ENCODE measurements around the gene PTPN3.

The PTPN3 gene

GRCh38 chr9:109454041-109454440 lies 44.1 kb downstream of the PTPN3 start:
- no peak for DNase-seq (ENCODE audit: low read depth)

- no peak for DNase-seq (ENCODE audit: low read depth)
Observed at GRCh38 chr9:109453210-109453842, 44.8 kb downstream of the PTPN3 start.

GRCh38 chr9:109452761-109453160 lies 45.3 kb downstream of the PTPN3 start:
- DNase-seq (ENCODE audit: low read depth) = no peak

GRCh38 chr9:109451311-109452025 lies 46.6 kb downstream of the PTPN3 start:
- no peak for DNase-seq (ENCODE audit: low read depth)

- DNase-seq (ENCODE audit: low read depth) = no peak
Observed at GRCh38 chr9:109450346-109450745, 47.8 kb downstream of the PTPN3 start.

GRCh38 chr9:109449036-109449798 lies 48.9 kb downstream of the PTPN3 start:
- DNase-seq (ENCODE audit: low read depth) = no peak

GRCh38 chr9:109448223-109448622 lies 49.9 kb downstream of the PTPN3 start:
- no peak for DNase-seq (ENCODE audit: low read depth)

- DNase-seq (ENCODE audit: low read depth) = no peak
Observed at GRCh38 chr9:109447329-109448076, 50.6 kb downstream of the PTPN3 start.

- DNase-seq (ENCODE audit: low read depth) = no peak
Observed at GRCh38 chr9:109444771-109445320, 53.3 kb downstream of the PTPN3 start.

- no peak for DNase-seq (ENCODE audit: low read depth)
Observed at GRCh38 chr9:109442716-109443115, 55.4 kb downstream of the PTPN3 start.

- no peak for DNase-seq (ENCODE audit: low read depth)
Observed at GRCh38 chr9:109441296-109441695, 56.8 kb downstream of the PTPN3 start.

GRCh38 chr9:109440797-109441287 lies 57.3 kb downstream of the PTPN3 start:
- peak; percentile 2 for DNase-seq (ENCODE audit: low read depth)

GRCh38 chr9:109440117-109440515 lies 58.0 kb downstream of the PTPN3 start:
- no peak for DNase-seq (ENCODE audit: low read depth)

GRCh38 chr9:109439378-109440116 lies 58.6 kb downstream of the PTPN3 start:
- no peak for DNase-seq (ENCODE audit: low read depth)

GRCh38 chr9:109437286-109437685 lies 60.8 kb downstream of the PTPN3 start:
- no peak for DNase-seq (ENCODE audit: low read depth)

- DNase-seq (ENCODE audit: low read depth) = no peak
Observed at GRCh38 chr9:109436071-109436470, 62.0 kb downstream of the PTPN3 start.

- DNase-seq (ENCODE audit: low read depth) = no peak
Observed at GRCh38 chr9:109433476-109433875, 64.6 kb downstream of the PTPN3 start.

- DNase-seq (ENCODE audit: low read depth) = no peak
Observed at GRCh38 chr9:109430231-109430630, 67.9 kb downstream of the PTPN3 start.

- no peak for DNase-seq (ENCODE audit: low read depth)
Observed at GRCh38 chr9:109428854-109429253, 69.3 kb downstream of the PTPN3 start.

- no peak for DNase-seq (ENCODE audit: low read depth)
Observed at GRCh38 chr9:109427886-109428285, 70.2 kb downstream of the PTPN3 start.

All from activated gamma-delta T cell treated with anti-CD3 and anti-CD28 coated beads, Interleukin-2, amount 50 U/mL, for 16 hours (primary cell).